HG02852 (cell line): Measurements from ENCODE around the gene EHD3.

Source experiments
- ATAC-seq: cut with Tn5 transposase; IDR thresholded peaks from one replicate; pipeline ENCODE4 v1.9.1; 2021; ENCODE audit warnings: mild to moderate bottlenecking, moderate library complexity; ENCODE audit not compliant: unreplicated experiment

The EHD3 gene

GRCh38 chr2:31233741-31234682 is at the start of gene EHD3:
EHD3 (plus strand) TSS chr2:31234152; CDS start chr2:31234622, 470 bp downstream.
- peak; percentile 91 for ATAC-seq

DNA sequence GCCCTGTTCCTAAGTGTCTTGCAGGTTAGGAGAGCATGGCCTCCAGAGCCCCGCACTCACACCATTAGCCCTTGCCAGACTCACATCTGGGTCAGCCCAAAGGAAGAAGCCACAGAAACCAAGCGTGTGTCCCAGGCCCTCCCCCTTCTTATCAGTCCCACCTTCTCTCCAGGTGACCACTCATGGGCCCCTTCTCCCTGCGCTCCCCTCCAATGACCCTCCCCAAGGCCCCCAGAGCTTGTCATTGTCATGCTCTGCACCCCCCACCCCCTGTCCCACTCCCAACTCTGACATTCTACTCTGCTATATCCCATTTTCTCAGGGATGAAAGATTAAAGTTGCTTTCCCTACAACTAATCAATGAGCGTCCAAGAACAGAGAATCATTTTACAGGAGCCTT is 46.8 kb upstream of the EHD3 start:
- ATAC-seq = no peak

DNA sequence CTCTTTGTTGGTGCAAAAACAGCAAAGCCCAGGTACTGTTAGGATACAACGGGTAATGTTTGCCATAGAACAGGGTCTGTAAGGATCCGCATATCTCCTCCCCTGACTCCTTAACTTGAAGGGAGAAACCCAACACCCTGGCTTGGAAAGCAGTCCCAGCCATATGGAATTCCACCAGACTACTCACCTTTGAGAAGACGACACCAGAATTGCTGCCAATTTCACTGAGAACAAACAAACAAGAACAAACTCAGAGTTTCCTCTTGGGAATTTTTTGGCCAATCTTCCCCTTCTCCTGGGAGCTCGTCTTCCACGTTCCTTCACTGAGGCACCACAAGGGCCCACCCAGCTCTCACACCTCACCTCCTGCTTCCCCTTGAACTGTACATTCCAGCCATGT is 45.8 kb upstream of the EHD3 start:
- ATAC-seq = no peak

- ATAC-seq = no peak
These were observed 44.8 kb upstream of the EHD3 start for GRCh38 chr2:31189141-31189540.

GRCh38 chr2:31190188-31190587 is 43.8 kb upstream of the EHD3 start:
- ATAC-seq = no peak

GRCh38 chr2:31191931-31192330 is 42.0 kb upstream of the EHD3 start:
- ATAC-seq = no peak

DNA sequence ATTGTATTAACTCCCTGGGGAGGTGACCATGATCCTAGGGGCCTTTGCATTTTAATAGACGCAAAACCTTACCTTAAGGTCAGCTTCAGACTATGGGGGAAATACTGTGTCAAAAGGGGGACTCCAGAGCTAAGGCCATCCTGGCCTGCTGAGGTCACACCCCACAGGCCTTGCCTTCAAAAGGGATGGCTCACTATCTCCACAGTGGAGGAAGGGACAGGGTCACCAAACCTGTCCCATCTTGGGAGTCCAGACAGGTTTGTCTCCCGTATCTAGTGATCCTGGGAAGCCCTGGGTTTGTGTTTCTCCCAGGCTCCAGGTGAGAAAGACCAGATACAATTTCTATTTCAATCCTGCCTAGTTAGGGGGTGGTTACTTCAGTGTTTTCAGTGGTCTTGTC is 41.6 kb upstream of the EHD3 start:
- ATAC-seq = no peak

- no peak for ATAC-seq
These were observed 41.0 kb upstream of the EHD3 start for GRCh38 chr2:31192851-31193392.

GRCh38 chr2:31193806-31194205 is 40.1 kb upstream of the EHD3 start:
- no peak for ATAC-seq

DNA sequence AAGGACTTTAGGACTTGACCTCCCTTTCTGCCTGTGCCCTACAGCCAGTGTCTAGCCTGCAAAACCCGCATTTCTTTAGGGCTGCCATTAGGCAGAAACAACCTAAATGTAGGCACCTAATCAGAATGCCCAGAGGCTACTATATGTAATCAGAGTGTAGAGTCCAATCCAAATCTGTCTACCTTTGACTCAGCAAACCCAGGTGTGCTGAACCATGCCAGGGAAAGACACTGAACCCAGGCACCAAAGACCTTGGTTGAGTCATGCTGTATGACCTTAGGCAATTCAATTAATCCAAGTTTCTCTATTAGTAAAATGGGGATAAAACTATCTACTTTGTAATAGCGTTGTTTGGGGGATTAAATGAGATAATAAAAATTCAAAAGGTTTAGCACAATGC is 37.3 kb upstream of the EHD3 start:
- no peak for ATAC-seq

GRCh38 chr2:31197166-31197565 is 36.8 kb upstream of the EHD3 start:
- ATAC-seq = no peak

DNA sequence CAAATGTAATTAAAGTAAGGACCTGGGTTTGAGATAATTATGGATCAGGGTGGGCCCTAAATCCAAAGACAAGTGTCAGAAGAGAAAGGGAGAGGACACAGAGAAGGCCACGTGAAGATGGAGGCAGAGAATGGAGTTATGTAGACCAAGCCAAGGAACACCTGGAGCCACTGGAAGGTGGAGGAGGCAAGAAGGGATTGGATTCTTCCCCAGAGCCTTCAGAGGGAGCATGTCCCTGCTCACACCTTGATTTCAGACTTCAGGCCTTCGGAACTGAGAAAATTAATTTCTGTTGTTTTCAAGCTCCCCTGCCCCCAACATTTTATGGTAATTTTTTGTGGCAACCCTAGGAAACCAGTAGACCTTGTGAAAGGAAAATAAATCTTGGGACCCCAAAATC is 36.3 kb upstream of the EHD3 start:
- no peak for ATAC-seq

GRCh38 chr2:31199206-31199605 is 34.7 kb upstream of the EHD3 start:
- no peak for ATAC-seq

DNA sequence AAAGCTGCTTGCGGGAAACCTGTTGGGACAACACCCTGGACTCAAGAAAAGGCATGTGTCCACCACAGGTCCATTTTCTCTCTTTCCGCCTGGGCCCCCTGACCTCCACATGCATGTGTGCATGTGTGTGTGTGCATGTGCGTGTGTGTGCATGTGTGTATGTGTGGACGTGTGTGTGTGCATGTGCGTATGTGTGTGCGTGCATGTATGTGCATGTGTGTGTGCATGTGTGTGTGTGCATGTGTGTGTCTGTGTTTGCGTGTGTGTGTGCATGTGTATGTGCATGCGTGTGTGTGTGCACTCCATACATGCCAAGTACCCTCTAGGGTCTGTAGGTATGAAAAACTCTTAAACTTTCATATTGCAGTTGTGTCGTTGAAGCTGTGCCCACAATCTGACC is 33.0 kb upstream of the EHD3 start:
- no peak for ATAC-seq

DNA sequence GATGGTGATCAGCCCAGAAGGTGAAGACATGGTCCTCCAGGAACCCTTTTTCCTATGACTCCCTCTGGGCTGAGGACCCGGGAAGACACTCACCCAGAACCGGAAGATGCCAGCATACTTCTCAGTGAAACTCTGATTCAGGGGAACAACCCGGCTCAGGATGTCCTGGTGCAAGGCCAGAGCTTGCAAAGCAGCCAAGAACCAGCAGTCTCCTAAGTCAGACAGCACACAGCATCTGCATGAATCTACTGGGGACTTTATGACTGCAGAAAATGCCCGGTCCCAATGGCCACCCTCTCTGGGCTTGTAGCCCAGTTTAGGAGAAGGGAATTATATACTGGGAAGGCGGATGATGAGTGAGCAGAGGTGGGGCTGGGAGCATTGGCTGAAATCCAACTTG is 31.9 kb upstream of the EHD3 start:
- ATAC-seq = no peak

DNA sequence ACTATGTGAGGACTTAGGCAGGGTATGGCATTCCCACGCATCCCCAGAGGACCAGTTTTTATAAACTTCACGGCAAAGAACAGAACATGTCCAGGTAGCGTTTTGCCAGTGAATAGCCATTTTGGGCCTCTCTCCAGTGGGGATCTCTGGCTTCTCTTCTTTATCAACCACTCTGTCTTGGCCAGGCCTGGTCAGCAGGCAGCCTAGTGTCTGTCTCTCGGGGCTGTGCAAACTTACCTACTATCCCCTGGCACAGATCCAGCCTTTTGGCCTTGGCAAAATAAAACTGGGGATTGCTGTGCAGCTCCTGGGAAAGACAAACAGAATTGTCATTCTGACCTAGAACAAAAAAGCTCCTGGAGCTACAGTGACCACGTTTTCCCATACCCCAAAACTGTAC is 31.1 kb upstream of the EHD3 start:
- ATAC-seq = no peak

GRCh38 chr2:31203916-31204315 is 30.0 kb upstream of the EHD3 start:
- no peak for ATAC-seq

GRCh38 chr2:31204783-31205182 is 29.2 kb upstream of the EHD3 start:
- no peak for ATAC-seq

DNA sequence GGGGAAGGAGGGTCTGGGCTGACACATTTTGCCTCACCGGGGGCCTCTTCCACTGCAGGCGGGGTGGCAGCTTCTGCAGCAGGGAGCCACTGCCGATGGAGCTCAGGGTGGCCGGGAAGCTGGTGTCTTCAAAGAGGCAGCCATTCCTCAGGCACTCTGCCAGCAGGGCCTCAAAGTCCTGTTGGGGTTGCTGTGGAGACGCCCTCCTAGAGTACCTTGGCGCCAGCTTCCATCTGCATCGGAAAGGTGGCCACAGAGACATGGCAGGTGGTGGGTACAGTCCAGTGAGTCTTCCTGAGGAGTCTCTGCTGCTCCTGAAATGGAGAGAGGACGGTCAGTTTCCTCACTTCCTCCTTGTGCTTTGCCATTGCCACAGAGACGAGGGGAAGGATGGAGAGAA is 28.8 kb upstream of the EHD3 start:
- no peak for ATAC-seq

DNA sequence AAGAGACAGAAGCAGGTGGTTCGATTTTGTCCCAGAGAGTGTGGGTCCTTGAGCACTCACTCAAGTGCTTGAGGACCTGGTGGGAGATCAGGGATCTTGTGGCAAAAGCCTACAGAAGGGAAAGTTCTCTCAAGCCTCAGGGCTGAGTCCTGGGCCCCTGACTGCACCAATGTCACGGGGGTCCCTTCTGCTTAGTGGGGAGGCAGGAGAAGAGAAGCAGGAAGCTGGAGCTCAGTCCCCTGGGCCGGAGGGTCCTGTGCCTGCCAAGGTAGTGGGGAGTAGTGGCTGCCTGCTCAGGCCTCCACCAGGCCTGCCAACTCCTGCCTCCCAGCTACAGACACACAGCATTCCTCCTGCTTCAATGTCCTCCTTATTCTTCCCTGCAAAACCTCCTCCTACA is 28.3 kb upstream of the EHD3 start:
- no peak for ATAC-seq

DNA sequence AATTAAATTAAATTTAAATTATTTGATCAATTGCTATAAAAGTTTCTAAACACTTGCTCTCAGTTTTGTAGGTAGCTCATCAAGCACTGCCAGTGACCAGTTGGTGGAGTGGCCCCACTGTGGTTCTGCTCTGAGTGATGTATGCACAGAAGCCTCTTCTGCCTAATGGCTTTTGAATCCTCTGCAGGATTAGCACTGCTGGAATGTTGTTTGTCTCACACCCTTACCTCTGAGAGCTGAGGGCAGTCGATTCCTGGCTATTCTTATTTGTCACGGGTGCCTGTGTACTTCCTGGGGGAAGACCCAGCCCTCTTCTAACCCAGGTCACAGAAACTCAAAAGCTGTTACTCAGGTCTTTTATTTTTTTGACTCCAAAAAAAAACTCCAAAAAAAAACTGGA is 26.2 kb upstream of the EHD3 start:
- ATAC-seq = no peak

DNA sequence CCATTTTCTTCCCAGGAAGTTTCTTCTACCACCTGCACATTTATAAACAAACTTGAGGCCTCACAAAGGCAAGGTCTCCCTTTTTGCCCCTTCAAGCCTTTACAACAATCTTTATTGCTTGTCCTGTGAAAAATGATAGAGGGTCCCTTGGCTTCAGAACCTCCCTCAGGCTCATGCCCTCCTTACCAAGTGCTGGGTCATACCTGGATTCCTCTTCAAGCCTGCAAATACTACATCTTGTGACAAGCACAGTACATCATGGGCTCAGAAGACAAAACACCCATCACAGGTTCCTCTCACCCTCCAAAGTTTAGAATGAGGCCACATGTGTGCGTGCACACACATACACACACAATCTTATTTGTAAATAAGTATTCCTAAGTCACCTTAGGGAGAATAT is 25.7 kb upstream of the EHD3 start:
- no peak for ATAC-seq
